Keratinocyte (primary cell): ENCODE data around the gene C2orf92.

ENCODE experiments used
- CTCF ChIP-seq, 3 experiments: IDR thresholded peaks in 1 of 3; conservative IDR thresholded peaks in 1 of 3; optimal IDR thresholded peaks in 1 of 3; 2 replicates in 2 of 3; 3 replicates in 1 of 3; pipeline versions ENCODE3 to v1.5.1; 2011; ENCODE audit warnings: low read length in 3 of 3, mild to moderate bottlenecking in 3 of 3, moderate library complexity in 2 of 3, control low read depth in 1 of 3, inconsistent platforms in 1 of 3; ENCODE audit not compliant: insufficient read depth in 2 of 3; ENCODE audit errors: extremely low read depth in 1 of 3
- EZH2 ChIP-seq: IDR thresholded peaks from one replicate; pipeline ENCODE4 v1.6.1; 2012; ENCODE audit warnings: inconsistent platforms, mild to moderate bottlenecking, low read length, moderate library complexity

GRCh38 chr2:97739893-97740245, 70.4 kb downstream of the C2orf92 start:
- no peak for TF ChIP-seq CTCF (optimal IDR thresholded peaks at IDR 0.05 in 1 of 3, IDR thresholded peaks at IDR 0.05 in 1 of 3, conservative IDR thresholded peaks at IDR 0.05 in 1 of 3; ENCODE audit: extremely low read depth in 1 of 3, insufficient read depth in 2 of 3, low read length in 3 of 3)
- no peak for TF ChIP-seq EZH2
